HL-60 (cell line): ENCODE measurements around the gene PARP15.

Source experiments
- DNase-seq, 2 experiments: peaks; one replicate each; pipeline ENCODE4 v3.0.0-alpha.2; 2010 to 2020; ENCODE audit warnings: low read depth in 1 of 2, low spot score in 1 of 2
- H3K27ac ChIP-seq: fragments of 250-450 bp; sonication (Bioruptor Pico); replicated peaks from 2 replicates; pipeline ENCODE4 v1.5.1; 2020; ENCODE audit warnings: mild to moderate bottlenecking, moderate library complexity
- H3K27me3 ChIP-seq: fragments of 250-450 bp; sonication (Bioruptor Pico); 2 replicates; pipeline ENCODE4 v1.5.1; 2021; ENCODE audit warnings: mild to moderate bottlenecking, moderate library complexity; ENCODE audit not compliant: insufficient read depth, poor library complexity, severe bottlenecking
- H3K4me3 ChIP-seq: replicated peaks from 2 replicates; pipeline ENCODE4 v1.5.1; 2011; ENCODE audit warnings: mild to moderate bottlenecking, control low read depth, low read length; ENCODE audit not compliant: insufficient read depth
- GABPA ChIP-seq: IDR thresholded peaks from 2 replicates; pipeline ENCODE4 v1.6.1; 2012; ENCODE audit warnings: low read depth
- POLR2AphosphoS5 ChIP-seq: IDR thresholded peaks from 2 replicates; pipeline ENCODE4 v1.6.1; 2012; ENCODE audit warnings: low read depth
- SPI1 ChIP-seq: IDR thresholded peaks from 2 replicates; pipeline ENCODE4 v1.6.1; 2012; ENCODE audit warnings: low read depth, mild to moderate bottlenecking, borderline replicate concordance
- TF ChIP-seq, protein P1 (sequence below): IDR thresholded peaks from 2 replicates; pipeline ENCODE4 v1.6.1; 2012; ENCODE audit warnings: low read depth; ENCODE audit not compliant: insufficient replicate concordance
- TF ChIP-seq, protein P2 (sequence below): IDR thresholded peaks from one replicate; pipeline ENCODE4 v1.5.1; 2011; ENCODE audit warnings: low read length, control low read depth, inconsistent platforms; ENCODE audit not compliant: insufficient read depth

PARP15 gene

DNA sequence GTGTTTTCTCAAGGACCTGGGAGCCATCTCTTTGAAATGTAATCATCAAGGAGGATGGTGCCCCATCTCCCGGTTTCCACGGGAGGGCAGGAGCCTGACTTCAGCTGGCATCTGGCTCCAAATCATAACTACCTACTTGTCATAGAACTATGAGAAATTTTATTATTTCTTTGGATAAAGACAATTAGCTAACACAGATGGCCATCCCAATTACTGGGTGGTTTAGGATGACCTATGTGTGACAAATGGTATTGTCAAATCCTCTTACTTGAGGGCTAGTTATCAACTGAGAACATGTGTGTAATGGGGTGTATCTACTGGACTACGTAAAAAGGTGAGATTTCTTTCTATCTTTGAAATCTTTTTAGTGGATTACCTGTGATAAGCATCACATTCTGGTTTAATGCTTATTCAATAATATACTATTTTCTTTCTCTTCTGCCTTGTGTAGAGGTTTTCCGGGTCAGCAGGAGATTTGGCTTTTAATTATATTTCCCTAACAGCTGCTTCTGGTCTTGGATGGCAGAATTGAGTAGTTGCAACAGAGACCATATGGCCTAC is 87.9 kb downstream of the PARP15 start:
- H3K27me3 ChIP-seq, result no peaks in the 10 kb centered on the region
- no peak overlapping the region for H3K4me3 ChIP-seq
- no peak for TF ChIP-seq SPI1
- DNase-seq, result no peak
- no peak overlapping the region for H3K27ac ChIP-seq

DNA sequence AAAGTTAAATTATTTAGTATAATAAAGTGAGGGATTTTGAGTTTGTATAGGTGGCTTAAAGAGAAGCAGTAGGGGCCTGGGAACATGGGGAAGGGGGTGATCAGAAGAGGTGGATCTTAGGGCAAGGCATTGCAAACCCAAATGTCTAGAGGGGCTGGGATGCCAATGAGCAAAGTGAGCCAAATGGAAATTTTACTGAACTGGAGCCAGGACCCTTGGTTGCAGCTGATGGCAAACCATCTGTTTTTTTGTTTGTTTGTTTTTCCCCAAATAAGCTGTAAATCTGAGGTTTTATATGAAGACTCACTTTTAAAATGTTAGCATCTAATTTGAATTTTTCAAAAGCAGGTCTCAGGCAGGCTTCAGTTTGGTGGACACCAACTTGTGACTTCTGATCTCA is 88.4 kb downstream of the PARP15 start:
- Histone ChIP-seq H3K27me3 (no peaks in the 10 kb centered on the region), H3K27ac (no peak overlapping the region), H3K4me3 (no peak overlapping the region)
- no peak for TF ChIP-seq GABPA
- TF ChIP-seq, protein P1, sequence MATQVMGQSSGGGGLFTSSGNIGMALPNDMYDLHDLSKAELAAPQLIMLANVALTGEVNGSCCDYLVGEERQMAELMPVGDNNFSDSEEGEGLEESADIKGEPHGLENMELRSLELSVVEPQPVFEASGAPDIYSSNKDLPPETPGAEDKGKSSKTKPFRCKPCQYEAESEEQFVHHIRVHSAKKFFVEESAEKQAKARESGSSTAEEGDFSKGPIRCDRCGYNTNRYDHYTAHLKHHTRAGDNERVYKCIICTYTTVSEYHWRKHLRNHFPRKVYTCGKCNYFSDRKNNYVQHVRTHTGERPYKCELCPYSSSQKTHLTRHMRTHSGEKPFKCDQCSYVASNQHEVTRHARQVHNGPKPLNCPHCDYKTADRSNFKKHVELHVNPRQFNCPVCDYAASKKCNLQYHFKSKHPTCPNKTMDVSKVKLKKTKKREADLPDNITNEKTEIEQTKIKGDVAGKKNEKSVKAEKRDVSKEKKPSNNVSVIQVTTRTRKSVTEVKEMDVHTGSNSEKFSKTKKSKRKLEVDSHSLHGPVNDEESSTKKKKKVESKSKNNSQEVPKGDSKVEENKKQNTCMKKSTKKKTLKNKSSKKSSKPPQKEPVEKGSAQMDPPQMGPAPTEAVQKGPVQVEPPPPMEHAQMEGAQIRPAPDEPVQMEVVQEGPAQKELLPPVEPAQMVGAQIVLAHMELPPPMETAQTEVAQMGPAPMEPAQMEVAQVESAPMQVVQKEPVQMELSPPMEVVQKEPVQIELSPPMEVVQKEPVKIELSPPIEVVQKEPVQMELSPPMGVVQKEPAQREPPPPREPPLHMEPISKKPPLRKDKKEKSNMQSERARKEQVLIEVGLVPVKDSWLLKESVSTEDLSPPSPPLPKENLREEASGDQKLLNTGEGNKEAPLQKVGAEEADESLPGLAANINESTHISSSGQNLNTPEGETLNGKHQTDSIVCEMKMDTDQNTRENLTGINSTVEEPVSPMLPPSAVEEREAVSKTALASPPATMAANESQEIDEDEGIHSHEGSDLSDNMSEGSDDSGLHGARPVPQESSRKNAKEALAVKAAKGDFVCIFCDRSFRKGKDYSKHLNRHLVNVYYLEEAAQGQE, result no peak
- TF ChIP-seq, protein P2, sequence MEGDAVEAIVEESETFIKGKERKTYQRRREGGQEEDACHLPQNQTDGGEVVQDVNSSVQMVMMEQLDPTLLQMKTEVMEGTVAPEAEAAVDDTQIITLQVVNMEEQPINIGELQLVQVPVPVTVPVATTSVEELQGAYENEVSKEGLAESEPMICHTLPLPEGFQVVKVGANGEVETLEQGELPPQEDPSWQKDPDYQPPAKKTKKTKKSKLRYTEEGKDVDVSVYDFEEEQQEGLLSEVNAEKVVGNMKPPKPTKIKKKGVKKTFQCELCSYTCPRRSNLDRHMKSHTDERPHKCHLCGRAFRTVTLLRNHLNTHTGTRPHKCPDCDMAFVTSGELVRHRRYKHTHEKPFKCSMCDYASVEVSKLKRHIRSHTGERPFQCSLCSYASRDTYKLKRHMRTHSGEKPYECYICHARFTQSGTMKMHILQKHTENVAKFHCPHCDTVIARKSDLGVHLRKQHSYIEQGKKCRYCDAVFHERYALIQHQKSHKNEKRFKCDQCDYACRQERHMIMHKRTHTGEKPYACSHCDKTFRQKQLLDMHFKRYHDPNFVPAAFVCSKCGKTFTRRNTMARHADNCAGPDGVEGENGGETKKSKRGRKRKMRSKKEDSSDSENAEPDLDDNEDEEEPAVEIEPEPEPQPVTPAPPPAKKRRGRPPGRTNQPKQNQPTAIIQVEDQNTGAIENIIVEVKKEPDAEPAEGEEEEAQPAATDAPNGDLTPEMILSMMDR, result no peak
- no peak for TF ChIP-seq SPI1
- TF ChIP-seq POLR2AphosphoS5, result no peak
- no peak for DNase-seq

DNA sequence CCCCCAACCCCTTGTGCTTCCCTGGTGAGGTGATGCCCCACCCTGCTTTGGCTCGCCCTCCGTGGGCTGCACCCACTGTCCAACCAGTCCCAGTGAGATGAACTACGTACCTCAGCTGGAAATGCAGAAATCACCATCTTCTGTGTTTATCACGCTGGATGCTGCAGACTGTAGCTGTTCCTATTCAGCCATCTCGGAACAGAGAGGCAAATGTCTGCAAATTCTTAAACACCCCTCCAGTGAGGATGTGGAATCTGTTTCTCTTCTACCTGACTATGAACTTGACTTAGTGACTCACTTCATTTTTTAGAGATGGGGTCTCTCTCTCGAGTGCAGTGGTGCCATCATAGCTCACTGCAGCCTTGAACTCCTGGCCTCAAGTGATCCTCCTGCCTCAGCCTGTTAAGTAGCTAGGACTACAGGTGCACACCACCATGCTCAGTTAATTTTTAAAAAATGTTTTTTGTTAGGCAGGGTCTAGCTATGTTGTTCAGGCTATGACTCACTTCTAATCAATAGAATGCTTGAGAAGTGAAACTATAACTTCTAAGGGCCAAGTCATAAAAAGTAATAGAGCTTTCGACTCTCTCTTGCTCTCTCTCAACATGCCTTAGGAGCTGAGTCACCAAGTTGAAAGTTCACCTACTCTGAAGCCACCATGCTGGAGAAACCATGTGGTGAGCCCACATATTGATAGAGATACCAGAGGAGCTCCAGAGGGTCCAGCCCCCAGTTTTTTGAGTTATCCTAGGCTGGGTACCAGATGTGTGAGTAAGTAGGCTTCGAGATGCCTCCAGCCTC is 91.7 kb downstream of the PARP15 start:
- no peaks in the 10 kb centered on the region for H3K27me3 ChIP-seq
- H3K4me3 ChIP-seq, result no peak overlapping the region
- H3K27ac ChIP-seq, result no peak overlapping the region
- TF ChIP-seq POLR2AphosphoS5, result no peak
- TF ChIP-seq, protein P1, result no peak
- TF ChIP-seq SPI1, result no peak
- TF ChIP-seq, protein P2, result no peak
- TF ChIP-seq GABPA, result no peak
- DNase-seq, result no peak

DNA sequence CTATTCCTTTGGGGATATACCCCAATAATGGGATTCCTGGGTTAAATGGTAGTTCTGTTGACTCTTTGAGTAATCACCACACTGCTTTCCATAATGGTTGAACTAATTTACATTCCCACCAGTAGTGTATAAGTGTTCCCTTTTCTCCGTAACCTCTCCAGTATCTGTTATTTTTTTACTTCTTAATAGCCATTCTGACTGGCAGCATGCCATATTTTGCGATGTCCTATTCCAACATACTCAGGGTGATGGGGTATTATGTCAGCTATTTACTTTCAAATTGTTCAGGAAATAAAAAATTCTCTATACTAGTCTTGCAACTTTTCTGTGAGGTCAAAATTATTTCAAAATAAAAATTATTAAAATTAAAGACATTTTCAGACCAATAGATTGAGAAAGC is 94.1 kb downstream of the PARP15 start:
- Histone ChIP-seq H3K27ac (no peak overlapping the region), H3K27me3 (no peaks in the 10 kb centered on the region), H3K4me3 (no peak overlapping the region)
- DNase-seq, result no peak
- no peak for TF ChIP-seq SPI1
- TF ChIP-seq, protein P2, result no peak
- TF ChIP-seq POLR2AphosphoS5, result no peak
- TF ChIP-seq, protein P1, result no peak
- no peak for TF ChIP-seq GABPA
